Measurements from ENCODE around the gene MGAT3.

DNA sequence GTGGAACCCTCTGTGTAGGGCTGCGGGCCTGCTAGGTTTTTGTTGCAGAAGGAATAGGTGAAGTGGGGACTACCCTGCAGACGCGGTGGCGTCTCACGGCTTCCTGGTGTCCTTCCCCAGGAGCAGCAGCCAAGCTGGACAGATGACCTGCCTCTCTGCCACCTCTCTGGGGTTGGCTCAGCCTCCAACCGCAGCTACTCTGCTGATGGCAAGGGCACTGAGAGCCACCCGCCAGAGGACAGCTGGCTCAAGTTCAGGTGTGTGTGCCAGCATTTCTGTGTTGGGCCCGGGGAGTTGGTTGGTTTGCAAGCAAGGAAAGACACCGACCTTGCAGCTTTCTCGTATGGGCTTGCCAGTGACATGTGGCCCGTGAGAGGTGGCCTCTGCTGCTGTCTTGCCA lies 41.9 kb upstream of the MGAT3 start:
- TF ChIP-seq, protein P1, sequence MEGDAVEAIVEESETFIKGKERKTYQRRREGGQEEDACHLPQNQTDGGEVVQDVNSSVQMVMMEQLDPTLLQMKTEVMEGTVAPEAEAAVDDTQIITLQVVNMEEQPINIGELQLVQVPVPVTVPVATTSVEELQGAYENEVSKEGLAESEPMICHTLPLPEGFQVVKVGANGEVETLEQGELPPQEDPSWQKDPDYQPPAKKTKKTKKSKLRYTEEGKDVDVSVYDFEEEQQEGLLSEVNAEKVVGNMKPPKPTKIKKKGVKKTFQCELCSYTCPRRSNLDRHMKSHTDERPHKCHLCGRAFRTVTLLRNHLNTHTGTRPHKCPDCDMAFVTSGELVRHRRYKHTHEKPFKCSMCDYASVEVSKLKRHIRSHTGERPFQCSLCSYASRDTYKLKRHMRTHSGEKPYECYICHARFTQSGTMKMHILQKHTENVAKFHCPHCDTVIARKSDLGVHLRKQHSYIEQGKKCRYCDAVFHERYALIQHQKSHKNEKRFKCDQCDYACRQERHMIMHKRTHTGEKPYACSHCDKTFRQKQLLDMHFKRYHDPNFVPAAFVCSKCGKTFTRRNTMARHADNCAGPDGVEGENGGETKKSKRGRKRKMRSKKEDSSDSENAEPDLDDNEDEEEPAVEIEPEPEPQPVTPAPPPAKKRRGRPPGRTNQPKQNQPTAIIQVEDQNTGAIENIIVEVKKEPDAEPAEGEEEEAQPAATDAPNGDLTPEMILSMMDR (IDR thresholded peaks at IDR 0.05; ENCODE audit: insufficient read depth, low read length, poor library complexity, severe bottlenecking): no peak
- TF ChIP-seq EZH2phosphoT487 (conservative IDR thresholded peaks at IDR 0.05; ENCODE audit: low read length): no peak

Measured in SU-DHL-6 (cell line).